Mesendoderm (in vitro differentiated cells): ENCODE measurements around the gene FBXW10B. TPM values are rescaled to one million over a fixed set of nuclear protein-coding genes. Genes with fewer than 3 reads are reported as not detected.
"Not testable (repeated sequence)": the region's sequence is repeated elsewhere in the genome, so short reads cannot be mapped to it uniquely, and the experiment has no call there.

ENCODE experiments used
- DNase-seq: peaks from one replicate; pipeline ENCODE4 v3.0.0; 2013
- H2AK5ac ChIP-seq: 2 replicates; pipeline ENCODE4 v1.6.1; 2013; ENCODE audit warnings: low read length, inconsistent platforms
- H2BK120ac ChIP-seq: 2 replicates; pipeline ENCODE4 v1.6.1; 2013; ENCODE audit warnings: low read depth, mild to moderate bottlenecking, low read length, moderate library complexity, mixed read lengths
- H2BK15ac ChIP-seq: replicated peaks from 2 replicates; pipeline ENCODE4 v1.6.1; 2013; ENCODE audit warnings: low read depth, mild to moderate bottlenecking, moderate library complexity
- H2BK5ac ChIP-seq: 2 replicates; pipeline ENCODE4 v1.6.1; 2013; ENCODE audit warnings: low read length, inconsistent platforms
- H3K18ac ChIP-seq: 2 replicates; pipeline ENCODE4 v1.6.1; 2013; ENCODE audit warnings: mild to moderate bottlenecking, low read length, mixed read lengths
- H3K23ac ChIP-seq: one replicate; pipeline ENCODE4 v1.6.1; 2013; ENCODE audit warnings: low read length
- H3K27ac ChIP-seq: 2 replicates; pipeline ENCODE4 v1.5.1; 2013; ENCODE audit warnings: low read depth, mild to moderate bottlenecking, inconsistent platforms, low read length, moderate library complexity
- H3K27me3 ChIP-seq: 2 replicates; pipeline ENCODE4 v1.6.1; 2013; ENCODE audit warnings: low read length, control low read depth, mild to moderate bottlenecking, inconsistent platforms; ENCODE audit not compliant: insufficient read depth, poor library complexity
- H3K36me3 ChIP-seq: 2 replicates; pipeline ENCODE4 v1.6.1; 2013; ENCODE audit warnings: low read length, inconsistent platforms; ENCODE audit not compliant: control insufficient read depth, insufficient read depth
- H3K4ac ChIP-seq: one replicate; pipeline ENCODE4 v1.6.1; 2013; ENCODE audit warnings: low read depth, mild to moderate bottlenecking, low read length, moderate library complexity
- H3K4me1 ChIP-seq: 2 replicates; pipeline ENCODE4 v1.6.1; 2013; ENCODE audit warnings: low read depth, low read length, inconsistent platforms; ENCODE audit not compliant: control insufficient read depth
- H3K4me2 ChIP-seq: 2 replicates; pipeline ENCODE4 v1.6.1; 2013; ENCODE audit warnings: low read length
- H3K4me3 ChIP-seq: 2 replicates; pipeline ENCODE4 v1.5.1; 2013; ENCODE audit warnings: mild to moderate bottlenecking, low read length
- H3K56ac ChIP-seq: one replicate; pipeline ENCODE4 v1.6.1; 2013; ENCODE audit warnings: low read length
- H3K79me1 ChIP-seq: 2 replicates; pipeline ENCODE4 v1.6.1; 2013; ENCODE audit warnings: low read length, inconsistent platforms
- H3K79me2 ChIP-seq: 2 replicates; pipeline ENCODE4 v1.6.1; 2013; ENCODE audit warnings: mild to moderate bottlenecking, low read length; ENCODE audit not compliant: control insufficient read depth, insufficient read depth
- H3K9ac ChIP-seq: 2 replicates; pipeline ENCODE4 v1.6.1; 2013; ENCODE audit warnings: low read length, inconsistent platforms
- H4K5ac ChIP-seq: one replicate; pipeline ENCODE4 v1.6.1; 2013; ENCODE audit warnings: low read length
- H4K8ac ChIP-seq: one replicate; pipeline ENCODE4 v1.6.1; 2013; ENCODE audit warnings: low read depth, mild to moderate bottlenecking, control low read depth, low read length, moderate library complexity
- WGBS: extraction: QIAGEN DNeasy Blood & Tissue Kit; methylation state at CpG from one replicate; pipeline ENCODE4 v1.1.7; 2013; ENCODE audit warnings: low lambda C conversion rate, missing lambda C conversion rate; ENCODE audit not compliant: insufficient coverage; ENCODE audit errors: extremely low coverage; 5-methylcytosine and 5-hydroxymethylcytosine counted together
- polyA plus RNA-seq, 2 experiments: library from polyadenylated mRNA; stranded (reverse); fragments of 200-250 nt; gene quantifications; one replicate each; pipeline ENCODE4 v1.2.3, GENCODE V29; 2013

Gene FBXW10B, protein sequence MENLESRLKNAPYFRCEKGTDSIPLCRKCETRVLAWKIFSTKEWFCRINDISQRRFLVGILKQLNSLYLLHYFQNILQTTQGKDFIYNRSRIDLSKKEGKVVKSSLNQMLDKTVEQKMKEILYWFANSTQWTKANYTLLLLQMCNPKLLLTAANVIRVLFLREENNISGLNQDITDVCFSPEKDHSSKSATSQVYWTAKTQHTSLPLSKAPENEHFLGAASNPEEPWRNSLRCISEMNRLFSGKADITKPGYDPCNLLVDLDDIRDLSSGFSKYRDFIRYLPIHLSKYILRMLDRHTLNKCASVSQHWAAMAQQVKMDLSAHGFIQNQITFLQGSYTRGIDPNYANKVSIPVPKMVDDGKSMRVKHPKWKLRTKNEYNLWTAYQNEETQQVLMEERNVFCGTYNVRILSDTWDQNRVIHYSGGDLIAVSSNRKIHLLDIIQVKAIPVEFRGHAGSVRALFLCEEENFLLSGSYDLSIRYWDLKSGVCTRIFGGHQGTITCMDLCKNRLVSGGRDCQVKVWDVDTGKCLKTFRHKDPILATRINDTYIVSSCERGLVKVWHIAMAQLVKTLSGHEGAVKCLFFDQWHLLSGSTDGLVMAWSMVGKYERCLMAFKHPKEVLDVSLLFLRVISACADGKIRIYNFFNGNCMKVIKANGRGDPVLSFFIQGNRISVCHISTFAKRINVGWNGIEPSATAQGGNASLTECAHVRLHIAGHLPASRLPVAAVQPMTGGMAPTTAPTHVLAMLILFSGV
- polyA plus RNA-seq (2013, experiment 1 of 2): 0.07 TPM
- 0.07 TPM for polyA plus RNA-seq (2013, experiment 2 of 2)

DNA sequence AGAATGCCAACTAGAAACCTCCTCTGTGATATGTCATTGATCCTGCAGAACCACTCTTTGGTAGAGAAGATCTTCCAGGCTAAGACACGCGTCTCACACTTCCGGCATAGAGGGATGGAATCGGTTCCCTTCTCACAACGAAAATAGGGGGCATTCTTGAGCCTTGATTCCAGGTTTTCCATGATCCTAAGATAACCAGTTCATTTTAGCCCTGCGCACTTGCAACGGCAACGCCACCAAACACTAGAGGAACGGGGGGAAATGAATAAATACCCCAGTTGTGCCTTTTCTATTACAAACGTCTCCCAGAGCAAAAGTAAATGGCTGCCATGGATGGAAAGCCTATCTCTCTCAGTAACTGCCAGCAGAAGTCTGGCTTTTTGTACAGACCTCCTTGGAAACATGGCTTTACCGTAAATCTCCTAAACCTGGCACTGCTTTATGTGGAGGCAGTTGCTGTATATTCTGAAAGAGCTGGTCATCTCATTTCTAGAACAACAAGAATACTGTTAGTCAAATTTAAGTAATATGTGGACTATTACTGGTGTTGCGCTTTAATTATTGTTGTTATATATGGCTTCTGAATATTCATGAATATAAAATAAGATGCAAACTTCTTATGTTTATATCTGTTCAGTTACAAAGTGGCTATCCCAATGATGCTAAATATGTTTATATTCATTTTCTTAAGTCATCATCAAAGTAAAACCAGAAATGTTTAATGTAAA is at the start of gene FBXW10B:
Gene FBXW10B (minus strand): TSS at position 374 of the 728 bp plus-strand sequence. CDS start 192 bp downstream, at position 182.
- not testable (repeated sequence) for DNase-seq, H3K27ac ChIP-seq, H4K8ac ChIP-seq, H3K4ac ChIP-seq, H3K36me3 ChIP-seq, H3K79me2 ChIP-seq, H3K56ac ChIP-seq, H3K9ac ChIP-seq, H3K4me2 ChIP-seq, H2BK120ac ChIP-seq, H3K27me3 ChIP-seq, H2AK5ac ChIP-seq, H3K4me3 ChIP-seq, H2BK5ac ChIP-seq, H3K18ac ChIP-seq, H4K5ac ChIP-seq, H3K4me1 ChIP-seq, H3K23ac ChIP-seq, H2BK15ac ChIP-seq, H3K79me1 ChIP-seq
- no CpG with 5 or more reads among the region's 12 CpGs for WGBS

DNA sequence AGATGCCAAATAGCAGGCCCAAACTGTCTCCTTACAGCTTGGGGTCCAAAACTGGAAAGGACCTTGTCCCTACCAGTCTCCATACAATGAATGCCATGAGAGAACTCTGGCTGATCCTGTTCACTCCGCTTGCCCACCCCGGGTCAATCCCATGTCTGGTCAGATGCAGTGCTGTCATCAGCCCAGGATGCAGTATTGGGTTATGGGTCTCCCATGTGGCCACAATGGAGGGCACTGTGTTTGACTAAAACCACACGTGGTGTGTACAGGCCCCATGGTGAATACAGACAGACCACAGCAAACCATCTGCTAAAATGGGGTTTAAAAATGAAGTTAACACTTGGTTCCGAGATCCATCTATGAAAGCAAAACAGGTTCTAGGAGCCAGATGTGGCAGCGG is 44.2 kb upstream of the FBXW10B start:
- no peak overlapping the region for H2BK5ac ChIP-seq
- H3K27ac ChIP-seq: no peak overlapping the region
- no peak overlapping the region for H2BK120ac ChIP-seq
- no peak overlapping the region for H3K18ac ChIP-seq
- H2BK15ac ChIP-seq: no peak overlapping the region
- no peak overlapping the region for H3K4ac ChIP-seq
- H3K23ac ChIP-seq: no peak overlapping the region
- no peak overlapping the region for H3K4me3 ChIP-seq
- H3K56ac ChIP-seq: no peak overlapping the region
- H4K8ac ChIP-seq: no peak overlapping the region
- no peaks in the 10 kb centered on the region for H3K79me2 ChIP-seq
- H2AK5ac ChIP-seq: no peak overlapping the region
- no peak overlapping the region for H4K5ac ChIP-seq
- no CpG with 5 or more reads among the region's 5 CpGs for WGBS
- DNase-seq: no peak
- H3K9ac ChIP-seq: no peak overlapping the region
- H3K36me3 ChIP-seq: peaks cover 2% of the 10 kb centered on the region
- no peak overlapping the region for H3K4me2 ChIP-seq
- H3K4me1 ChIP-seq: peaks cover 2% of the 10 kb centered on the region
- H3K79me1 ChIP-seq: no peaks in the 10 kb centered on the region
- no peaks in the 10 kb centered on the region for H3K27me3 ChIP-seq

DNA sequence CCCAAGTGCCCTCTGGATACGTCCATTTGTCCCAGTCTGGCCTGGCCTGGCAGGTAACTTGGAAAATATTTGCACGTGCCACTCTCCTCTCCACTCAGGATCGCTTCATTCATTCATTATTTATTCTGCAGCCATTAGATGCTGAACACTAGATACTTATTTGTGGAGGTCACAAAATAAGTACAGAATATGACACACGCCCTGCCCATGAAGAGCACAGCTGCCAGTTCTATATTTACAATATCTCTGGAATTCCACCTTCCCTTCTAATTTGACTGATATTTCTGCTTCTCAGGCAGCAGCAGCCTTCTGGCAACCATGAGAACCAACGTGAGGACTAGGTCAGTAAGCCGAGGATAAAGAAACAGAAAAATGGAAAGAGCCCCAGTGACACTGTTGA is 43.7 kb upstream of the FBXW10B start:
- no peak overlapping the region for H3K4me3 ChIP-seq
- H3K4ac ChIP-seq: no peak overlapping the region
- H3K27ac ChIP-seq: no peak overlapping the region
- no peak overlapping the region for H4K8ac ChIP-seq
- no peaks in the 10 kb centered on the region for H3K79me1 ChIP-seq
- H3K23ac ChIP-seq: no peak overlapping the region
- no CpG with 5 or more reads among the region's 6 CpGs for WGBS
- no peaks in the 10 kb centered on the region for H3K27me3 ChIP-seq
- no peaks in the 10 kb centered on the region for H3K79me2 ChIP-seq
- H2BK5ac ChIP-seq: no peak overlapping the region
- H3K9ac ChIP-seq: no peak overlapping the region
- peaks cover 2% of the 10 kb centered on the region for H3K4me1 ChIP-seq
- no peak overlapping the region for H3K56ac ChIP-seq
- no peak overlapping the region for H3K4me2 ChIP-seq
- peaks cover 2% of the 10 kb centered on the region for H3K36me3 ChIP-seq
- no peak for DNase-seq
- H2AK5ac ChIP-seq: no peak overlapping the region
- no peak overlapping the region for H3K18ac ChIP-seq
- H2BK120ac ChIP-seq: no peak overlapping the region
- no peak overlapping the region for H2BK15ac ChIP-seq
- H4K5ac ChIP-seq: no peak overlapping the region

DNA sequence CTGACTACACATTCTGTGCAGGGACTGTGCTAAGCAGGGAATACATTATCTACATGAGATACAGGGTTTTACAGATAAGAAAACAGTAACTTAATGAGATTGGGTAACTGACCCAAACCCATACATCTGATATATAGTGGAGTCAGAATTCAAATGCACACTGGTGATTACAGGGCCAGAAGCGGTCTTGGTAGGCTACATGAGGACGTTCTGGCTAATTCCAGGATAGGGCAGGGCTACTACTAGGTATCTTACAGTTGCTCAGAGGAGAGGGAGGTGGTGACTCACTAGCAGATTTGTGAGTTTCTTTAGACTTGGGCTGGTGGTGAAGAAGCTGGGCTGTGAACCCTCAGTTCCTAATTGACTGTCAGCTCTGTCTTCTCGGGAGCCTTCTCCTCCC is 43.2 kb upstream of the FBXW10B start:
- no peak overlapping the region for H4K5ac ChIP-seq
- H3K18ac ChIP-seq: no peak overlapping the region
- H3K27ac ChIP-seq: no peak overlapping the region
- no peak overlapping the region for H4K8ac ChIP-seq
- no CpG with 5 or more reads among the region's 3 CpGs for WGBS
- DNase-seq: no peak
- no peak overlapping the region for H2BK5ac ChIP-seq
- no peak overlapping the region for H3K4me3 ChIP-seq
- no peak overlapping the region for H2BK120ac ChIP-seq
- H3K4ac ChIP-seq: no peak overlapping the region
- no peaks in the 10 kb centered on the region for H3K79me1 ChIP-seq
- no peak overlapping the region for H3K9ac ChIP-seq
- peaks cover 2% of the 10 kb centered on the region for H3K36me3 ChIP-seq
- H2BK15ac ChIP-seq: no peak overlapping the region
- no peak overlapping the region for H3K4me2 ChIP-seq
- H3K27me3 ChIP-seq: no peaks in the 10 kb centered on the region
- no peaks in the 10 kb centered on the region for H3K79me2 ChIP-seq
- no peak overlapping the region for H3K23ac ChIP-seq
- no peak overlapping the region for H2AK5ac ChIP-seq
- peaks cover 2% of the 10 kb centered on the region for H3K4me1 ChIP-seq
- no peak overlapping the region for H3K56ac ChIP-seq

DNA sequence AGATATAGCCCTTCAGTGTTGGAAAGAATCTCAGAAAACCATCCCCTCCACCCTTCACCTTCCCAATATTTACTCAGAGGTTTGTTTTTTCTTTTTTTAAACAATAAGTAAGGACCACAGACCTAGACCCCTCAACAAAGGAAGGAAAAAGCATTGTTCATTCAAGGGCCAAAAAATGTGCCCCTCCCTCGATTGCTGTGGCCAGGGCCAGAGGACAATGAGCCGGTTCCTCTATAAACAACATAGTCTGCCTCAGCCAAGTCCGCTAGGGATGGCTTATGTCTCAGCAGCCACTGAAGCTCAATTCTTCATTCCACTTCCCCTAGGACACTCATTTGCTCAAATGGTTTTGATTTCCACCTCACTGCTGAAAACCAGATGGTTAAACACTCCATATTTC is 40.6 kb upstream of the FBXW10B start:
- H2BK5ac ChIP-seq: no peak overlapping the region
- H4K5ac ChIP-seq: no peak overlapping the region
- H3K4ac ChIP-seq: no peak overlapping the region
- H3K27ac ChIP-seq: no peak overlapping the region
- no peak overlapping the region for H3K9ac ChIP-seq
- H2BK15ac ChIP-seq: no peak overlapping the region
- no peak overlapping the region for H2BK120ac ChIP-seq
- H3K79me2 ChIP-seq: no peaks in the 10 kb centered on the region
- H3K4me2 ChIP-seq: no peak overlapping the region
- no CpG with 5 or more reads among the region's 3 CpGs for WGBS
- no peak overlapping the region for H4K8ac ChIP-seq
- no peak overlapping the region for H2AK5ac ChIP-seq
- no peaks in the 10 kb centered on the region for H3K27me3 ChIP-seq
- H3K4me3 ChIP-seq: no peak overlapping the region
- no peak for DNase-seq
- H3K79me1 ChIP-seq: no peaks in the 10 kb centered on the region
- H3K23ac ChIP-seq: no peak overlapping the region
- no peak overlapping the region for H3K56ac ChIP-seq
- peaks cover 2% of the 10 kb centered on the region for H3K4me1 ChIP-seq
- H3K18ac ChIP-seq: no peak overlapping the region
- peaks cover 2% of the 10 kb centered on the region for H3K36me3 ChIP-seq
